HepG2 (cell line): ENCODE results near the gene HOMEZ. TPM values are rescaled to one million over a fixed set of nuclear protein-coding genes. Genes with fewer than 3 reads are reported as not detected.

Experiments used
- CEBPG ChIP-seq: IDR thresholded peaks from 2 replicates; pipeline ENCODE4 v1.6.1; 2016
- CHD2 ChIP-seq: IDR thresholded peaks from 2 replicates; pipeline ENCODE4 v1.6.1; 2011; ENCODE audit warnings: low read depth, low read length, improper control_type of control experiment
- CTCF ChIP-seq: sonication (generic); formaldehyde crosslinking; IDR thresholded peaks from 2 replicates; pipeline ENCODE4 v1.5.0; 2020; ENCODE audit warnings: mild to moderate bottlenecking, missing genetic modification reagents, moderate library complexity
- DDIT3 ChIP-seq: sonication (generic); formaldehyde crosslinking; IDR thresholded peaks from 2 replicates; pipeline ENCODE4 v1.4.0; 2020; ENCODE audit warnings: mild to moderate bottlenecking, missing genetic modification reagents
- DMAP1 ChIP-seq: IDR thresholded peaks from 2 replicates; pipeline ENCODE4 v1.6.1; 2016
- EP300 ChIP-seq, 3 experiments: sonication (generic) in 1 of 3; formaldehyde crosslinking in 1 of 3; IDR thresholded peaks; 2 replicates each; pipeline versions ENCODE4 v1.5.1 to v1.6.1; 2011 to 2020; ENCODE audit warnings: low read depth in 2 of 3, low read length in 2 of 3, borderline replicate concordance in 1 of 3, improper control_type of control experiment in 1 of 3, mild to moderate bottlenecking in 1 of 3, missing genetic modification reagents in 1 of 3, moderate library complexity in 1 of 3
- ETS1 ChIP-seq: sonication (generic); formaldehyde crosslinking; IDR thresholded peaks from 2 replicates; pipeline ENCODE4 v1.4.0; 2020; ENCODE audit warnings: missing genetic modification reagents
- JARID2 ChIP-seq: sonication (generic); formaldehyde crosslinking; IDR thresholded peaks from 2 replicates; pipeline ENCODE4 v1.8.1; 2023; ENCODE audit warnings: missing genetic modification reagents, inconsistent platforms; ENCODE audit not compliant: insufficient replicate concordance
- MZF1 ChIP-seq: sonication (generic); formaldehyde crosslinking; IDR thresholded peaks from 2 replicates; pipeline ENCODE4 v1.8.1; 2023; ENCODE audit warnings: mild to moderate bottlenecking, missing genetic modification reagents, borderline replicate concordance
- NFE2L2 ChIP-seq: fragments of 150-350 bp; IDR thresholded peaks from 2 replicates; pipeline ENCODE4 v1.6.1; 2014; ENCODE audit warnings: low read length
- NFYC ChIP-seq: IDR thresholded peaks from 2 replicates; pipeline ENCODE4 v1.6.1; 2016; ENCODE audit warnings: missing genetic modification reagents, missing compliant biosample characterization
- NRL ChIP-seq: sonication (generic); formaldehyde crosslinking; IDR thresholded peaks from 2 replicates; pipeline ENCODE4 v1.5.0; 2020; ENCODE audit warnings: missing genetic modification reagents, mild to moderate bottlenecking, moderate library complexity, borderline replicate concordance
- RFX5 ChIP-seq: IDR thresholded peaks from 2 replicates; pipeline ENCODE4 v1.6.1; 2011; ENCODE audit warnings: low read depth, low read length, improper control_type of control experiment
- SMC3 ChIP-seq: IDR thresholded peaks from 2 replicates; pipeline ENCODE4 v1.6.1; 2011; ENCODE audit warnings: low read length, improper control_type of control experiment
- SRF ChIP-seq: IDR thresholded peaks from 2 replicates; pipeline ENCODE4 v1.6.1; 2011; ENCODE audit warnings: mild to moderate bottlenecking, low read depth, low read length, moderate library complexity
- ZBTB25 ChIP-seq: IDR thresholded peaks from 2 replicates; pipeline ENCODE4 v1.6.1; 2018; ENCODE audit warnings: missing genetic modification reagents
- ZBTB7B ChIP-seq: sonication (generic); formaldehyde crosslinking; IDR thresholded peaks from 2 replicates; pipeline ENCODE4 v1.4.0; 2020; ENCODE audit warnings: missing genetic modification reagents
- ZNF432 ChIP-seq: sonication (generic); formaldehyde crosslinking; IDR thresholded peaks from 2 replicates; pipeline ENCODE4 v1.5.0; 2020; ENCODE audit warnings: missing genetic modification reagents, mild to moderate bottlenecking, borderline replicate concordance
- ZNF598 ChIP-seq: sonication (generic); formaldehyde crosslinking; IDR thresholded peaks from 2 replicates; pipeline ENCODE4 v1.5.1; 2020; ENCODE audit warnings: mild to moderate bottlenecking, missing genetic modification reagents, borderline replicate concordance
- ZNF841 ChIP-seq: sonication (generic); formaldehyde crosslinking; IDR thresholded peaks from 2 replicates; pipeline ENCODE4 v1.8.1; 2023; ENCODE audit warnings: missing genetic modification reagents, borderline replicate concordance
- ZSCAN29 ChIP-seq: sonication (generic); formaldehyde crosslinking; conservative IDR thresholded peaks from 2 replicates; pipeline ENCODE4 v1.4.0; 2020; ENCODE audit warnings: mild to moderate bottlenecking, missing genetic modification reagents
- polyA plus RNA-seq, 8 experiments: library from polyadenylated mRNA; depleted of rRNA in 3 of 8; stranded (reverse) in 7 of 8; unstranded in 1 of 8; fragments of >200 nt; fragmentation: Illumina TruSeq in 4 of 8; extraction: Trizol in 4 of 8; gene quantifications; 2 replicates each; pipeline versions ENCODE4 v1.2.1 to v1.2.3, GENCODE V29; 2011 to 2016; ENCODE audit warnings: low read depth in 4 of 8, missing spikeins in 1 of 8, mixed read lengths in 1 of 8; ENCODE audit not compliant: insufficient read depth in 1 of 8
- total RNA-seq, 5 experiments: library from RNA; depleted of rRNA; stranded (reverse); fragments of >200 nt; fragmentation: Illumina TruSeq; extraction: Trizol; gene quantifications; 2 replicates each; pipeline ENCODE4 v1.2.3, GENCODE V29; 2016; ENCODE audit warnings: low read depth in 1 of 5

The HOMEZ gene
- total and polyA plus RNA-seq, 2 of the 13 experiments (the other 11 are each of a cell fraction or from before 2014, with no cell fraction given) = 14.5 to 31.8 TPM

GRCh38 chr14:23327947-23328744 is 42.2 kb upstream of the HOMEZ start (continued):
- TF ChIP-seq NRL (CRISPR knock-in tag) (no peak), SMC3 (peak; percentile 97), SRF (no peak), ETS1 (CRISPR knock-in tag) (no peak), RFX5 (no peak), CTCF (CRISPR knock-in tag) (peak; percentile 95), CHD2 (no peak), ZBTB7B (0 out of 2 replicates have a peak, but pooled peaks have one; percentile 37), ZSCAN29 (no peak), ZNF598 (no peak), ZBTB25 (peak; percentile 33; the same call in 1 of the 2 replicates), DMAP1 (no peak), ZNF841 (CRISPR knock-in tag) (no peak), CEBPG (CRISPR knock-in tag) (peak; percentile 34; the same call in 1 of the 2 replicates), NFE2L2 (peak; percentile 4; the same call in 1 of the 2 replicates), NFYC (peak; percentile 8; the same call in 1 of the 2 replicates), ZNF432 (CRISPR knock-in tag) (no peak), MZF1 (no peak), DDIT3 (CRISPR knock-in tag) (peak; percentile 79; the same call in 1 of the 2 replicates), EP300 (IDR thresholded peaks at IDR 0.05; ENCODE audit: low read depth in 2 of 2, low read length in 2 of 2) (no peak), EP300 (CRISPR knock-in tag; IDR thresholded peaks at IDR 0.05; ENCODE audit: borderline replicate concordance) (no peak; the same call in 1 of the 2 replicates), JARID2 (no peak)
